ENCODE data around the gene ERP44.
"Not testable (repeated sequence)": the region's sequence is repeated elsewhere in the genome, so short reads cannot be mapped to it uniquely, and the experiment has no call there.

ERP44 gene

GRCh38 chr9:100098887-100099721 lies at the start of gene ERP44, which contains the start of gene INVS:
Gene ERP44, minus strand, starts transcription at chr9:100099000. Its CDS starts 160 bp downstream, at chr9:100098840.
Gene INVS, plus strand, starts transcription at chr9:100099243. Its CDS starts 5,279 bp downstream, at chr9:100104522.
- DNase-seq = peak; percentile 95

DNA sequence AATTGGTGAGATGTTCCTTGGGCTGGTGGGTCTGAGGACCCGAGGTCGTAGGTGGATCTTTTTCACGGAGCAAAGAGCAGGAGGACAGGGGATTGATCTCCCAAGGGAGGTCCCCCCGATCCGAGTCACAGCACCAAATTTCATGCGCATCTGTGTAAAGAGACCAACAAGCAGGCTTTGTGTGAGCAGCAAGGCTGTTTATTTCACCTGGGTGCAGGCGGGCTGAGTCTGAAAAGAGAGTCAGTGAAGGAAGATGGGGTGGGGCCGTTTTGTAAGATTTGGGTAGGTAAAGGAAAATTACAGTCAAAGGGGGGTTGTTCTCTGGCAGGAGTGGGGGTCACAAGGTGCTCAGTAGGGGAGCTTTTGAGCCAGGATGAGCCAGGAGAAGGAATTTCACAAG lies 47.2 kb upstream of the ERP44 start:
- DNase-seq = not testable (repeated sequence)

DNA sequence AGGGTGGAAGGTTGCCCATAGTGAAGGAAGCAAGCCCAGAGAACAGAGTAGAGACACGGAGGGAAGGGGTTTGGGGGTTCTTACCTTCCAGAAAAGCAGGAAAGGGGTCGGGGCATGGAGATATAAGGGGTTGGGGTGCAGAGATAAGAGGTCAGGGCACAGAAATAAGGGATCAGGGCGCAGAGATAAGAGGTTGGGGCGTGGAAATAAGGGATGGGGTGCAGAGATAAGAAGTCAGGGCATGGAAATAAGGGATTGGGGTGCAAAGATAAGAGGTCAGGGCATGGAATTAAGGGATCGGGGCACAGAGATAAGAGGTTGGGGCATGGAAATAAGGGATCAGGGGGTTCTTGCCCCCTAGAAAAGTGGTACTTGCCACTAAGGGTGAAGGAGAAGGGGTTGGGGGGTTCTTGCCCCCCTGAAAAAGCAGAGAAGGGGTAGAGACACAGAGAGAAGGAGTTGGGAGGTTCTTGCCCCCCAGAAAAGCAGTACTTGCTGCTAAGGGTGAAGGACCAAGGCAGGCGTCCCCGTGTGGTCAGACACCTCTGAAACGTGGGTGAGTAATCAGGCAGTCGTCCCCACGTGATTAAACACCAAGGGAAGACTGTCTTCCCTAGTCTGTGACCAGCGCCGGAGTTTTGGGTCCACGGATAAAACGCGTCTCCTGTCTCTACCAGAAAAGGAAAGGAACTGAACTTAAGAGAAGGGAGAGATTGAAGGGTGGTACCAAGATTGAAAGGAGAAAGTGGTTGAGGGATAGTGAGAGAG lies 46.6 kb upstream of the ERP44 start:
- DNase-seq = not testable (repeated sequence)

DNA sequence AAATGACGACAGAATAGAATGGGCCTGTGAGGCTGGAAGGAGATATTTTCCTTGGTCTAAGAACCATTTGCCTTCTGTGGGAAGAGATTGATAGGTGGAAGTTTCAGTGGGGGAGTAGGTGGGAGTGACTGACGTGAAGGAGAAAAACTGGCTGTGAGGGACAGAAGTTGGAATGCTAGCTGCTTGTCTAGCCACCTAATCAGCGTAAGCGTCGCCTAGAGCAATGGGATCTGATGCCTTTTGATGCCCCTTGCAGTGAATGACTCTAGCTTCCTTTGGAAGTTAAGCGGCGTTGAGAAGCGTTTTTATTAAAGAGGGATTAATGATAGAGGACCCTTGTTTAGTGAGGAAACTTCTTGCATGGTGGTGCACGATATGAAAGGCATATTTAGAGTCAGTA lies 43.1 kb upstream of the ERP44 start:
- DNase-seq = not testable (repeated sequence)

DNA sequence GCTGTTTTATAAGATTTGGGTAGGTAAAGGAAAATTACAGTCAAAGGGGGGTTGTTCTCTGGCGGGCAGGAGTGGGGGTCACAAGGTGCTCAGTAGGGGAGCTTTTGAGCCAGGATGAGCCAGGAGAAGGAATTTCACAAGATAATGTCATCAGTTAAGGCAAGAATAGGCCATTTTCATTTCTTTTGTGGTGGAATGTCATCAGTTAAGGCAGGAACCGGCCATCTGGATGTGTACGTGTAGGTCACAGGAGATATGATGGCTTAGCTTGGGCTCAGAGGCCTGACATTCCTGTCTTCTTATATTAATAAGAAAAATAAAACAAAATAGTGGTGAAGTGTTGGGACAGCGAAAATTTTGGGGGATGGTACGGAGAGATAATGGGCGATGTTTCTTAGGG lies 41.5 kb upstream of the ERP44 start:
- DNase-seq = not testable (repeated sequence)

- not testable (repeated sequence) for DNase-seq
Measured at GRCh38 chr9:100136799-100137198, 38.0 kb upstream of the ERP44 start.

DNA sequence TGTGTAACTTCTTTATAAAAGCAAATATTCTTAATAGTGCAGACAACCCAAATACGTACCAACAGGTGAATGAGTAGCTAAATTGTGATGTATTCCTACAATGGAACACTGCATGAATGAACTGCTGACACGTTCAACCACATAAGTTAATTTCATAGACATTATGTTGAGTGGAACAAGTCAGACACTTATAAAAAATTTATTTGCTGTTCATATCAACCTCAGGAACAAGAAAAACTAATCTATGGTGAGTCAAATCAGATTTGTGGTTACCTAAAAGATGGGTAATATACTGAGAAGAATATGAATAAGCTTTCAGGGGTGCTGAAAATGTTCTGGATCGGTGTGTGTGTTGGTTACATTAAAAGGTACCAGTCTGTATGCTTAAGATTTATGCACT lies 35.9 kb upstream of the ERP44 start:
- no peak for DNase-seq

DNA sequence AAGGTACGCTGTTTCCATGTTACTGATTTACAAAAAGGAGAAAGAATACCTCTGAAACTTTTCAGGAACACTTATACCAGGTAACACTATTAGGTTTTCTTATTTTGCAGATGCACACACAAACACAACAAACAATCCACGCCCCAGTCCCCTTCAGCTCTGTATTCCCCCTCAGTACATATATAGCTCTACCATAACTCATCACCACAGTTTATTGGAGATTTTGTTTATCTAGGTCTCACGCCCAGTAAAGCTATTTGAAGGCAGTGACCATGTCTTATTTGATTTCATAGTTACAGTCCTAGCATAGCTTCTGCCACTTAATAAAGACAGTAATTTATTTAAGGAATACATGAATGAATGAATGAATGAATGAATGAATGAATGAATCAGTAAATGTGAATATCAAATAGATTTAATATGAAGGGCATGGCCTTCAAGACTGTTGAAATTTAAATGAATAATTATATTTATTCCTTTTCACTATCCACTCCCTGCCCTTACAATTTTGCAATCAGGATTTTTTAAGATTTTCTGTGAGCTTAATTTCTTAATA lies 33.2 kb upstream of the ERP44 start:
- DNase-seq = no peak

DNA sequence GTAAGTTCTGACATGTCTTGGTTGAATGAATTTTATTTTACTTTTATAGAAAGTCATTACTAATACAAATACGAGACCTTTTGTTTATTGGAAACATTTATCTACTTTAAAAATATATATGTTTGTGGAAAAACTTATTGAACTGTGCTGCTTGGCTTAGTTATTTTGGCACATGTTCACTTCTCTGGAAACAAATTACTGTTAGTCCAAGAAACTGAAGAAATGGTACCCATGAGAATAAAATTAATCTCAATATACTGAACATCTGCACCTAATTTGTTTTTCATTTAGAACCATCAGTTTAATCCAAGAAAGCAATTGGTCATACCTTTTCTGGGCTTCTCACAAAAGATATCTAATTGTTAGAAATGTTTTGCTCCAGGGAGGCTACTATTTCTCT lies 32.4 kb upstream of the ERP44 start:
- DNase-seq = no peak

DNA sequence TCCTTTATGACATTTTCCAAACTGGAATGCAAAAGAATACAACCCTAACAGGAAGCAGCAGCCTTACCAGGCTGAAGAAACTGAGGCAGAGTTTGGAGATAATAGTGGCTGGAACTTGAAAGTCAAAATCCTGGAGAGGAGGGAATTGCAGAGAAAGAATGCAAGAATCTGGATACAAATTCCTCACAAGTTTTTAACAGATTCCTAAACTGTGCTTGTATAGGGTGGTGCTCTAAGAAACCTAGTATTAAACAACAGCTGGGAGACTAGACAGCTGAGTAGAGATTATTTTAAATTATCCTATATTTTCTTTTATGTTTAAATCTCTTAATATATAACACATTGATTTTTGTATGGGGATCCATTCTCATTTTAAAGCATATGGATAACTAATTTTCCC lies 31.0 kb upstream of the ERP44 start:
- no peak for DNase-seq

GRCh38 chr9:100126423-100126822 lies 27.6 kb upstream of the ERP44 start:
- DNase-seq = no peak

DNA sequence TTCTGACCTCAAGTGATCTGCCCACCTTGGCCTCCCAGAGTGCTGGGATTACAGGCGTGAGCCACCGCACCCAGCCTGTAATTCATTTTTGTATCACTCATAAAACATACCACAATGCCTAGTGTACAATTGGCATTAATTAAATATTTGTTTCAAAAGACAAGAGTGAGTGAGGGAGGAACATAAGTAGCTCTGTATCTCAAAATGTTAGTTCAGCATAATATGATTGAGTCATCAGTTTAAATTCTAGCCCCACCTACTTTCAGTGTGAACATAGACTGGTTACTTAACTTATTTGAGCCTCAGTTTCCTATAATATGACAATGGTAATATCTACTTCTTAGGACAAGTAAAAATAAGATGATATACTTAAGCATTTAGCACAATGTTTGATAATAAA lies 27.1 kb upstream of the ERP44 start:
- no peak for DNase-seq

GRCh38 chr9:100125236-100125635 lies 26.4 kb upstream of the ERP44 start:
- no peak for DNase-seq

DNA sequence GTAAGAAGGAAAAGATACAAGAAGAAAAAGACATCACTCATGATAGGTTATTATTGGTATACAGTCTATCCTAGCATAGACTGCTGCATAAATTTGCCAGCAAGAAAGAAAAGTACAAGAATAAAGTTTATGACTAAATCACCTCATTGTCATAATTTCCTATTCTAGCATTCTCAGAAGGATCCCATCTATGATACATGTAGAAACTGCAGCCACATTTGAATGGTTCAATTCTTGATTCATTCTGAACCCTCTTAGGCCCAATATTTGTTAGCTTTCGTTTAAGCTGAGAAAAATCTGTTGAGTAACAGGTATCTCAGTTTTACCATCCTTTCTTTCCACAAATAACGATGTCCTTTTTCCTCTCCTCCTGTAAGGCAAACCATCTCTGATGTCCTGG lies 21.5 kb upstream of the ERP44 start:
- DNase-seq = no peak

DNA sequence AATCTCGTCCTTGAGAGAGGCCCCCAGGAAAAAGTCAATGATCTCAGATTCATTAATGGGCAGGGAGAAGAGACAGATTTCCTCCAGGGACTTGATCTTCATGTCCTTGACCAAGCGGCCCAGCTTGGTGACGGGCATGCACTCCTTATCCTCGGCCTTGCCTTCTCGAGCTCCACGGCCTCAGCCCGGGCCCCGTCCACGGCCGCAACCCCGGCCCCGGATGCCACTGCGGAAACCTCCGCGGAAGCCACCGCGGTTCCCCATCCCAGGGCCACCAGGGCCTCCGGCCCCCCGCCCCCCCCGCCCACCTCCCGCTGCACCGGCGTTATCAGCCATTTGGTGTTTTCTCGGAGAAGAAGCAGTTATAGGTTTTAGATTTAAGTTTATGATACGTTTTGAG lies 18.5 kb upstream of the ERP44 start:
- no peak for DNase-seq

- no peak for DNase-seq
Measured at GRCh38 chr9:100112677-100113336, 14.0 kb upstream of the ERP44 start.

DNA sequence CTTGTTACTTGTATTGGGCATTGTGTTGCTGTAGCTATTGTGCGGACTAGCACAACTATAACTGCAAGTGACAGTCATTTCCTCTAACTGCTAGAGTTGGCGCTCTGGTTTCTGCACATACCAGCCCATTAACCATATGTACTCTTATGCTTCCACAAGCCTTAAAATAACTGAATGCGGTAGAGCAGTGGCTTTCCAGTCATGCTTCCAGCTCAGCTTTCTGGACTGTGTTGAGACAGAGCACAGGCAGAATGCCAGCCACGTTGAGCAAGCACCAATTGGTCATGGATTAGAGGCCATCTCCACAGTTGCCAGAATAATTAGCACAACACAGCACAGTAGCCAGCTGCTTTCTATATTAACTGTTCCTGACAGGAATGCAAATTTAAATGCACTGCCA lies 12.4 kb upstream of the ERP44 start:
- no peak for DNase-seq

DNA sequence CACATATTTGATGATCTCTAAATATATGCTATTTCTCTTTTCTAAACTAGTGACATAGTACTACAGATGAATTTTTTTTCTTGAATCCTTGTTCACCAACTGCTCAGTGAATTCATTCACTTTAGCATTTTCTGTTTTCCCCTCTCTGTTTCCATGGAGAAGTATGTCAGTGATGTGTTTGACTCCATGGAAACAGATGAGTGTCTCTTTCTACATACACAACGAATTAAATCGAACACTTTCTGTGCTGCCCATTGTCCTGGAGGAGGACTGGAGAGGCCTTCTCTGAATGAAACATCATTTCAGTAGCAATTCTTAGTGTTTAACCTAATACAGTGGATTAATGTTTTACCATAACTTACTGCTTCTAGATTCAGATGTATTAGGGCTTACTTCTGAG lies 9.8 kb upstream of the ERP44 start:
- DNase-seq = no peak

DNA sequence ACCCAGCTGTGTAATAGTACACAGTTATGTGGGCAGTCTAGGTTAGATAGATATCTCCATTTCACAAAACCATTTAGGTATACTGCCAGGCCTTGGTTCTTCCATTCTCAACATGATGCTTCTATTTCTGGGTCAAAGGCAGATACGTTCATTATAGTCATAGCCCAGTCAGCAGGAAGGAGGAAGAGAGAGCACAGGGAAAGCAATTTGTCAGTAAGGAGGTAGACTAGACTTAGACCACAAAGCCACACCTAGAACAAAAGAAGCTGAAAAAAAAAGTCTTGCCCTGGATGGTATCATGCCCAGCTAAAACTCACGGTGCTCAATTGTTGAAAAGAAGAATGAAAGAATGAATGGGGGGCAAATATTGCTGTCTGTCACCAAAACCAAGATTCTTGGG lies 7.8 kb upstream of the ERP44 start:
- no peak for DNase-seq

- no peak for DNase-seq
Measured at GRCh38 chr9:100105861-100106260, 7.1 kb upstream of the ERP44 start.

- no peak for DNase-seq
Measured at GRCh38 chr9:100104314-100104713, 5.5 kb upstream of the ERP44 start.

- DNase-seq = no peak
Measured at GRCh38 chr9:100101608-100102007, 2.8 kb upstream of the ERP44 start.

- no peak for DNase-seq
Measured at GRCh38 chr9:100100146-100100667, 1.4 kb upstream of the ERP44 start.

Data from SIG-M5 (cell line).